DND-41 (cell line): ENCODE measurements around the gene POU2AF1.

Source experiments
- CTCF ChIP-seq: IDR thresholded peaks from 2 replicates; pipeline ENCODE4 v1.5.1; 2012; ENCODE audit warnings: borderline replicate concordance, low read length, moderate library complexity, mild to moderate bottlenecking; ENCODE audit not compliant: poor library complexity, severe bottlenecking; ENCODE audit errors: extremely low read depth
- EZH2 ChIP-seq: IDR thresholded peaks from 3 replicates; pipeline ENCODE4 v1.6.1; 2012; ENCODE audit warnings: borderline replicate concordance, low read depth, mild to moderate bottlenecking, moderate library complexity, low read length, inconsistent platforms; ENCODE audit not compliant: severe bottlenecking

- no peak for TF ChIP-seq CTCF
- no peak for TF ChIP-seq EZH2
These were observed 20.3 kb upstream of the POU2AF1 start for GRCh38 chr11:111399187-111400031.
